Vagina (tissue), 2 donors: Measurements from ENCODE around the gene SH3BGRL3.

ENCODE experiments used
- CTCF ChIP-seq, 3 experiments: fragments of 450-650 bp in 2 of 3; fragments of 200-600 bp in 1 of 3; sonication (generic) in 1 of 3; IDR thresholded peaks; one replicate each; pipeline ENCODE4 v1.5.1; 2017 to 2019; ENCODE audit warnings: antibody characterized with exemption in 3 of 3, mild to moderate bottlenecking in 2 of 3, moderate library complexity in 2 of 3
- POLR2A ChIP-seq, 2 donors: fragments of 450-650 bp; IDR thresholded peaks; one replicate each; pipeline ENCODE4 v1.6.1; 2017; ENCODE audit warnings: antibody characterized with exemption in 2 of 2, mild to moderate bottlenecking in 2 of 2, moderate library complexity in 2 of 2

- no peak for TF ChIP-seq CTCF (IDR thresholded peaks at IDR 0.05)
- no peak for TF ChIP-seq POLR2A (IDR thresholded peaks at IDR 0.05)
Observed at GRCh38 chr1:26287033-26287711, 7.3 kb downstream of the SH3BGRL3 start.
